Thyroid gland (tissue), 4 donors: Measurements from ENCODE around the gene LGALS4.

Experiments used
- POLR2A ChIP-seq, 2 donors: fragments of 450-650 bp; IDR thresholded peaks; one replicate each; pipeline ENCODE4 v1.6.1; 2017; ENCODE audit warnings: antibody characterized with exemption in 2 of 2, mild to moderate bottlenecking in 2 of 2, moderate library complexity in 1 of 2
- TF ChIP-seq, protein P1 (sequence below), 6 experiments: fragments of 200-600 bp in 3 of 6; fragments of 450-650 bp in 3 of 6; sonication (generic) in 3 of 6; IDR thresholded peaks; one replicate each; pipeline ENCODE4 v1.5.1; 2016 to 2019; ENCODE audit warnings: antibody characterized with exemption in 6 of 6, mild to moderate bottlenecking in 2 of 6, inconsistent platforms in 1 of 6, moderate library complexity in 1 of 6

DNA sequence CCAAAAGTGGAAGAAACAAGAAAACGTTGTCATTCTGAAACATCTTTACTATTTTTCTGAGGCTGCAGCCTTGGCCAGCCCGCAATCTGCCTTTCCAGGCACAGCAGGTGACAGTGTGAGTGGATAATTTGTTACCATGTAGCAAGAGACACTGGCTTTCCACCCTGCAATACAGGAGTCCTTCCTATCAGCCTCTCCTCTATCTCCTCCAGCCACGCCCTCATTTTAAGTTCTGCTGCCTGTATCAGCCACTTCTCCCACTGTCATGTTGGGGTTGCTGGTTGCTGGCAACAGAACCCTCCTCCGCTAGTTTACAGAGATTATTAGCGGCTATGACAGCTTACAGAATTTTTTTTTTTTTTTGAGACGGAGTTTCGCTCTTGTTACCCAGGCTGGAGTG lies 31.7 kb downstream of the LGALS4 start:
- TF ChIP-seq, protein P1, sequence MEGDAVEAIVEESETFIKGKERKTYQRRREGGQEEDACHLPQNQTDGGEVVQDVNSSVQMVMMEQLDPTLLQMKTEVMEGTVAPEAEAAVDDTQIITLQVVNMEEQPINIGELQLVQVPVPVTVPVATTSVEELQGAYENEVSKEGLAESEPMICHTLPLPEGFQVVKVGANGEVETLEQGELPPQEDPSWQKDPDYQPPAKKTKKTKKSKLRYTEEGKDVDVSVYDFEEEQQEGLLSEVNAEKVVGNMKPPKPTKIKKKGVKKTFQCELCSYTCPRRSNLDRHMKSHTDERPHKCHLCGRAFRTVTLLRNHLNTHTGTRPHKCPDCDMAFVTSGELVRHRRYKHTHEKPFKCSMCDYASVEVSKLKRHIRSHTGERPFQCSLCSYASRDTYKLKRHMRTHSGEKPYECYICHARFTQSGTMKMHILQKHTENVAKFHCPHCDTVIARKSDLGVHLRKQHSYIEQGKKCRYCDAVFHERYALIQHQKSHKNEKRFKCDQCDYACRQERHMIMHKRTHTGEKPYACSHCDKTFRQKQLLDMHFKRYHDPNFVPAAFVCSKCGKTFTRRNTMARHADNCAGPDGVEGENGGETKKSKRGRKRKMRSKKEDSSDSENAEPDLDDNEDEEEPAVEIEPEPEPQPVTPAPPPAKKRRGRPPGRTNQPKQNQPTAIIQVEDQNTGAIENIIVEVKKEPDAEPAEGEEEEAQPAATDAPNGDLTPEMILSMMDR (IDR thresholded peaks at IDR 0.05): no peak
- no peak for TF ChIP-seq POLR2A (IDR thresholded peaks at IDR 0.05)
